CD14-positive monocyte (primary cell): ENCODE measurements around the gene SYTL4. TPM values are rescaled to one million over a fixed set of nuclear protein-coding genes. Genes with fewer than 3 reads are reported as not detected.

Source experiments
- DNase-seq, 3 donors: peaks; one replicate each; pipeline ENCODE4 v3.0.0-alpha.2; 2011 to 2022
- H2AFZ ChIP-seq: 2 replicates; pipeline ENCODE4 v1.6.0; 2012; ENCODE audit warnings: mild to moderate bottlenecking, low read depth, low read length, inconsistent platforms; ENCODE audit not compliant: insufficient read depth, poor library complexity, severe bottlenecking
- H3K27ac ChIP-seq, 2 donors: 1 replicate in 1 of 2; 2 replicates in 1 of 2; pipeline ENCODE4 v1.5.1; 2012 to 2013; ENCODE audit warnings: low read length in 2 of 2, control low read depth in 1 of 2, inconsistent platforms in 1 of 2, low read depth in 1 of 2, mild to moderate bottlenecking in 1 of 2
- H3K27me3 ChIP-seq, 2 donors: one replicate each; pipeline versions ENCODE4 v1.6.0 to v1.6.1; 2011 to 2013; ENCODE audit warnings: low read length in 2 of 2; ENCODE audit not compliant: control insufficient read depth in 2 of 2, insufficient read depth in 2 of 2
- H3K36me3 ChIP-seq, 2 donors: replicated peaks in 1 of 2; 1 replicate in 1 of 2; 2 replicates in 1 of 2; pipeline versions ENCODE4 v1.5.1 to v1.6.1; 2012 to 2013; ENCODE audit warnings: low read length in 2 of 2, control low read depth in 1 of 2, inconsistent platforms in 1 of 2, mild to moderate bottlenecking in 1 of 2; ENCODE audit not compliant: insufficient read depth in 2 of 2, control insufficient read depth in 1 of 2
- H3K4me1 ChIP-seq, 2 donors: 1 replicate in 1 of 2; 2 replicates in 1 of 2; pipeline versions ENCODE4 v1.5.1 to v1.6.1; 2012 to 2013; ENCODE audit warnings: low read length in 2 of 2, control low read depth in 1 of 2, inconsistent platforms in 1 of 2, mild to moderate bottlenecking in 1 of 2, moderate library complexity in 1 of 2; ENCODE audit not compliant: insufficient read depth in 2 of 2, control insufficient read depth in 1 of 2
- H3K4me2 ChIP-seq: replicated peaks from 2 replicates; pipeline ENCODE3; 2012; ENCODE audit warnings: low read length, moderate library complexity, mild to moderate bottlenecking; ENCODE audit not compliant: poor library complexity, severe bottlenecking; ENCODE audit errors: extremely low read depth
- H3K4me3 ChIP-seq, 3 experiments: fragments of 200-600 bp in 1 of 3; sonication (generic) in 1 of 3; replicated peaks in 1 of 3; 1 replicate in 2 of 3; 2 replicates in 1 of 3; pipeline ENCODE4 v1.5.1; 2011 to 2013; ENCODE audit warnings: low read length in 3 of 3, mild to moderate bottlenecking in 3 of 3, control low read depth in 2 of 3, low read depth in 2 of 3, inconsistent platforms in 1 of 3, moderate library complexity in 1 of 3
- H3K79me2 ChIP-seq: 2 replicates; pipeline ENCODE4 v1.6.0; 2012; ENCODE audit warnings: mild to moderate bottlenecking, control low read depth, inconsistent platforms, low read length, moderate library complexity; ENCODE audit not compliant: insufficient read depth
- H3K9ac ChIP-seq: 2 replicates; pipeline ENCODE4 v1.6.0; 2017; ENCODE audit warnings: low read length, mild to moderate bottlenecking; ENCODE audit not compliant: insufficient read depth, poor library complexity, severe bottlenecking
- H3K9me3 ChIP-seq, 2 donors: replicated peaks in 1 of 2; 1 replicate in 1 of 2; 2 replicates in 1 of 2; pipeline versions ENCODE4 v1.5.1 to v1.6.1; 2012 to 2013; ENCODE audit warnings: low read length in 2 of 2, control low read depth in 1 of 2; ENCODE audit not compliant: control insufficient read depth in 1 of 2, insufficient read depth in 1 of 2
- H4K20me1 ChIP-seq: 2 replicates; pipeline ENCODE4 v1.6.0; 2012; ENCODE audit warnings: mild to moderate bottlenecking, low read length, control low read depth, moderate library complexity; ENCODE audit not compliant: insufficient read depth
- H3K27ac Mint-ChIP-seq, 7 donors: one replicate each; pipeline ENCODE4 v1.8.0; 2020; ENCODE audit warnings: mild to moderate bottlenecking in 7 of 7, mixed read lengths in 7 of 7, moderate library complexity in 6 of 7, inconsistent platforms in 2 of 7
- H3K27me3 Mint-ChIP-seq, 3 donors: one replicate each; pipeline ENCODE4 v1.8.0; 2021 to 2022; ENCODE audit warnings: low read depth in 3 of 3, mild to moderate bottlenecking in 3 of 3, mixed read lengths in 3 of 3, moderate library complexity in 3 of 3, inconsistent platforms in 1 of 3
- H3K36me3 Mint-ChIP-seq, 2 donors: one replicate each; pipeline ENCODE4 v1.8.0; 2020; ENCODE audit warnings: mixed read lengths in 2 of 2, inconsistent platforms in 1 of 2, mild to moderate bottlenecking in 1 of 2
- H3K4me1 Mint-ChIP-seq: one replicate; pipeline ENCODE4 v1.8.0; 2020; ENCODE audit warnings: mild to moderate bottlenecking, mixed read lengths
- H3K4me3 Mint-ChIP-seq, 2 donors: one replicate each; pipeline ENCODE4 v1.8.0; 2020; ENCODE audit warnings: mild to moderate bottlenecking in 2 of 2, mixed read lengths in 2 of 2, moderate library complexity in 1 of 2
- H3K9me3 Mint-ChIP-seq, 7 donors: one replicate each; pipeline ENCODE4 v1.8.0; 2020 to 2022; ENCODE audit warnings: mixed read lengths in 7 of 7, mild to moderate bottlenecking in 6 of 7, moderate library complexity in 6 of 7, inconsistent platforms in 2 of 7
- CTCF ChIP-seq: fragments of 200-600 bp; IDR thresholded peaks from one replicate; pipeline ENCODE4 v1.8.0; 2022; ENCODE audit warnings: antibody characterized with exemption, mild to moderate bottlenecking
- WGBS: methylation state at CpG from one replicate; pipeline ENCODE4 v1.1.5; 2013; ENCODE audit warnings: missing lambda C conversion rate; ENCODE audit not compliant: insufficient coverage; 5-methylcytosine and 5-hydroxymethylcytosine counted together
- intact Hi-C, 2 donors: fragments of 100-400 bp; cut with micrococcal nuclease; formaldehyde crosslinking; loops; one replicate each; pipeline versions ENCODE4 v1.15.0 to v1.15.1; 2023
- polyA plus RNA-seq, 3 donors: library from polyadenylated mRNA; depleted of rRNA in 1 of 3; unstranded in 2 of 3; stranded (reverse) in 1 of 3; fragments of 300-500 nt in 2 of 3; fragments of >200 nt in 1 of 3; fragmentation: Illumina TruSeq in 2 of 3; gene quantifications; 1 replicate in 2 of 3; 2 replicates in 1 of 3; pipeline ENCODE4 v1.2.3, GENCODE V29; 2012 to 2021

Gene SYTL4
- polyA plus RNA-seq, 3 donors: 0.17 TPM; not detected in 2

GRCh38 chrX:100635040-100635439, 96.9 kb downstream of the SYTL4 start:
- Histone ChIP-seq H2AFZ (no peak overlapping the region), H3K4me2 (no peak overlapping the region), H3K36me3 (no peaks in the 10 kb centered on the region), H3K4me1 (no peaks in the 10 kb centered on the region), H3K27ac (no peak overlapping the region), H3K79me2 (no peaks in the 10 kb centered on the region), H3K4me3 (no peak overlapping the region), H3K9me3 (peaks cover 0 to 11% of the 10 kb centered on the region in 2 donors), H3K27me3 (peaks cover 64 to 80% of the 10 kb centered on the region in 2 donors), H4K20me1 (no peaks in the 10 kb centered on the region), H3K9ac (no peak overlapping the region)
- WGBS: no CpG with 5 or more reads among the region's 5 CpGs
- DNase-seq: no peak
- Mint-ChIP-seq H3K27me3 (peaks cover 52 to 70% (median 67%) of the 10 kb centered on the region in 3 donors), H3K4me1 (peaks cover 4% of the 10 kb centered on the region), H3K27ac (no peak overlapping the region), H3K36me3 (peaks cover 0 to 3% of the 10 kb centered on the region in 2 donors), H3K9me3 (peaks cover 0 to 13% (median 4%) of the 10 kb centered on the region in 7 donors), H3K4me3 (peak overlapping the region in 1 of 2 donors; percentile 33)
- intact Hi-C loops: no loop called here
- no peak for TF ChIP-seq CTCF

- intact Hi-C loops: no loop called here
- Histone ChIP-seq H3K4me2 (no peak overlapping the region), H3K36me3 (no peaks in the 10 kb centered on the region), H3K27ac (no peak overlapping the region), H4K20me1 (no peaks in the 10 kb centered on the region), H3K79me2 (no peaks in the 10 kb centered on the region), H3K27me3 (peaks cover 41 to 60% of the 10 kb centered on the region in 2 donors), H2AFZ (no peak overlapping the region), H3K4me3 (no peak overlapping the region), H3K4me1 (peaks cover 0 to 2% of the 10 kb centered on the region in 2 donors), H3K9me3 (no peaks in the 10 kb centered on the region), H3K9ac (no peak overlapping the region)
- no CpG with 5 or more reads among the region's 5 CpGs for WGBS
- no peaks in the 10 kb centered on the region for H3K36me3 Mint-ChIP-seq
- H3K27ac Mint-ChIP-seq: no peak overlapping the region
- peaks cover 34 to 61% (median 45%) of the 10 kb centered on the region in 3 donors for H3K27me3 Mint-ChIP-seq
- H3K4me1 Mint-ChIP-seq: peaks cover 9% of the 10 kb centered on the region
- H3K4me3 Mint-ChIP-seq: no peak overlapping the region
- TF ChIP-seq CTCF: no peak
- DNase-seq: no peak
- peaks cover 0 to 5% (median 0%) of the 10 kb centered on the region in 7 donors for H3K9me3 Mint-ChIP-seq
Measured at GRCh38 chrX:100625985-100626491, 105.9 kb downstream of the SYTL4 start.

Other genes with a start within 250 kb of the SYTL4 start
- gene TNMD, start 147.2 kb downstream of the SYTL4 start, polyA plus RNA-seq: not detected
- gene TSPAN6, start 95.3 kb downstream of the SYTL4 start, polyA plus RNA-seq: not detected
- not detected for gene SRPX2, start 87.9 kb downstream of the SYTL4 start, polyA plus RNA-seq
- 10 to 100 TPM in 2 of 3 donors, 1 to 10 TPM in 1; 6.7 to 11.3 (median 10.1) TPM for gene CSTF2, start 88.3 kb upstream of the SYTL4 start, polyA plus RNA-seq
- gene NOX1, start 142.2 kb upstream of the SYTL4 start, polyA plus RNA-seq: not detected
- gene XKRX, start 196.8 kb upstream of the SYTL4 start, polyA plus RNA-seq: not detected
- not detected for gene ARL13A, start 237.6 kb upstream of the SYTL4 start, polyA plus RNA-seq